GM23338 (cell line): ENCODE results near the gene MS4A15. TPM values are rescaled to one million over a fixed set of nuclear protein-coding genes. Genes with fewer than 3 reads are reported as not detected.
"Not testable (repeated sequence)": the region's sequence is repeated elsewhere in the genome, so short reads cannot be mapped to it uniquely, and the experiment has no call there.

ENCODE experiments used
- ATAC-seq: fragments of 200-7000 bp; cut with Tn5 transposase; 3 replicates; pipeline ENCODE4 v1.9.1; 2020
- DNase-seq: peaks from one replicate; pipeline ENCODE4 v3.0.0-alpha.2; 2015; ENCODE audit warnings: low spot score
- H2AFZ ChIP-seq: fragments of 200-600 bp; sonication (generic); 2 replicates; pipeline ENCODE4 v1.8.0; 2016; ENCODE audit warnings: antibody characterized with exemption, mild to moderate bottlenecking, moderate library complexity
- H3F3A ChIP-seq: fragments of 200-600 bp; sonication (generic); replicated peaks from 2 replicates; pipeline ENCODE4 v1.8.0; 2017; ENCODE audit warnings: antibody characterized with exemption, mixed run types, low read depth
- H3K27ac ChIP-seq: fragments of 200-600 bp; sonication (generic); 2 replicates; pipeline ENCODE4 v1.6.1; 2016; ENCODE audit warnings: low read depth
- H3K27me3 ChIP-seq: fragments of 200-600 bp; sonication (generic); 2 replicates; pipeline ENCODE4 v1.8.0; 2016; ENCODE audit warnings: mild to moderate bottlenecking, mixed run types, moderate library complexity; ENCODE audit not compliant: insufficient read depth
- H3K36me3 ChIP-seq: fragments of 200-600 bp; sonication (generic); 2 replicates; pipeline ENCODE4 v1.8.0; 2016; ENCODE audit warnings: mild to moderate bottlenecking; ENCODE audit not compliant: insufficient read depth
- H3K4me1 ChIP-seq: fragments of 200-600 bp; sonication (generic); 2 replicates; pipeline ENCODE4 v1.8.0; 2016; ENCODE audit warnings: mild to moderate bottlenecking, moderate library complexity; ENCODE audit not compliant: insufficient read depth
- H3K4me2 ChIP-seq: fragments of 200-600 bp; sonication (generic); 2 replicates; pipeline ENCODE4 v1.7.1; 2017; ENCODE audit warnings: mixed run types
- H3K4me3 ChIP-seq: fragments of 200-600 bp; sonication (generic); 2 replicates; pipeline ENCODE4 v1.6.1; 2016; ENCODE audit warnings: mixed run types
- H3K79me2 ChIP-seq: fragments of 200-600 bp; sonication (generic); replicated peaks from 2 replicates; pipeline ENCODE4 v1.8.0; 2017; ENCODE audit warnings: mild to moderate bottlenecking; ENCODE audit not compliant: insufficient read depth
- H3K9me2 ChIP-seq: fragments of 200-600 bp; sonication (generic); 2 replicates; pipeline ENCODE4 v1.8.0; 2017; ENCODE audit not compliant: insufficient read depth
- H4K20me1 ChIP-seq: fragments of 200-600 bp; sonication (generic); replicated peaks from 2 replicates; pipeline ENCODE4 v1.8.0; 2017; ENCODE audit warnings: mild to moderate bottlenecking; ENCODE audit not compliant: insufficient read depth
- H3K27ac Mint-ChIP-seq: 2 replicates; pipeline ENCODE4 v1.8.0; 2020; ENCODE audit warnings: inconsistent platforms, mild to moderate bottlenecking, moderate library complexity, mixed read lengths
- H3K27me3 Mint-ChIP-seq: 3 replicates; pipeline ENCODE4 v1.8.0; 2022; ENCODE audit warnings: low read depth, mild to moderate bottlenecking, moderate library complexity, mixed read lengths, inconsistent platforms; ENCODE audit not compliant: insufficient read depth, poor library complexity
- H3K36me3 Mint-ChIP-seq: 3 replicates; pipeline ENCODE4 v1.8.0; 2021; ENCODE audit warnings: low read depth, mild to moderate bottlenecking, inconsistent platforms, moderate library complexity, mixed read lengths
- H3K4me1 Mint-ChIP-seq: 3 replicates; pipeline ENCODE4 v1.8.0; 2020; ENCODE audit warnings: mild to moderate bottlenecking, inconsistent platforms, mixed read lengths
- H3K4me3 Mint-ChIP-seq: 3 replicates; pipeline ENCODE4 v1.8.0; 2021; ENCODE audit warnings: moderate library complexity, mild to moderate bottlenecking, inconsistent platforms, mixed read lengths
- H3K9me3 Mint-ChIP-seq: 3 replicates; pipeline ENCODE4 v1.8.0; 2020; ENCODE audit warnings: moderate library complexity, mild to moderate bottlenecking, inconsistent platforms, mixed read lengths
- CREB1 ChIP-seq: fragments of 250-450 bp; sonication (Bioruptor Pico); IDR thresholded peaks from 2 replicates; pipeline ENCODE4 v1.5.0; 2020; ENCODE audit warnings: low read depth, mild to moderate bottlenecking, moderate library complexity
- ETS1 ChIP-seq: IDR thresholded peaks from 2 replicates; pipeline ENCODE4 v1.6.1; 2016; ENCODE audit warnings: antibody characterized with exemption
- EZH2 ChIP-seq: fragments of 200-600 bp; sonication (generic); IDR thresholded peaks from one replicate; pipeline ENCODE4 v1.8.0; 2017; ENCODE audit warnings: antibody characterized with exemption, mild to moderate bottlenecking, low read depth; ENCODE audit not compliant: unreplicated experiment
- EZH2phosphoT487 ChIP-seq: fragments of 200-600 bp; sonication (generic); IDR thresholded peaks from one replicate; pipeline ENCODE4 v1.8.1; 2018; ENCODE audit warnings: antibody characterized with exemption; ENCODE audit not compliant: unreplicated experiment
- JUNB ChIP-seq: IDR thresholded peaks from one replicate; pipeline ENCODE4 v1.6.1; 2016; ENCODE audit warnings: antibody characterized with exemption; ENCODE audit not compliant: unreplicated experiment
- POLR2AphosphoS5 ChIP-seq: IDR thresholded peaks from 2 replicates; pipeline ENCODE4 v1.6.1; 2016; ENCODE audit warnings: antibody characterized with exemption, low read depth
- REST ChIP-seq: IDR thresholded peaks from one replicate; pipeline ENCODE4 v1.6.1; 2018; ENCODE audit warnings: antibody characterized with exemption; ENCODE audit not compliant: unreplicated experiment
- STAT1 ChIP-seq: IDR thresholded peaks from one replicate; pipeline ENCODE4 v1.6.1; 2016; ENCODE audit warnings: antibody characterized with exemption; ENCODE audit not compliant: unreplicated experiment
- polyA plus RNA-seq: library from polyadenylated mRNA; unstranded; fragments of >200 nt; fragmentation: Nextera tagmentation; extraction: Ambion mirVana; gene quantifications from 2 replicates; pipeline ENCODE4 v1.2.1, GENCODE V29; 2016
- total RNA-seq: library from RNA; depleted of rRNA; stranded (reverse); fragments of >200 nt; shearing (Covaris generic); gene quantifications from 2 replicates; pipeline ENCODE4 v1.2.3, GENCODE V29; 2014
- TF ChIP-seq, protein P1 (sequence below): fragments of 250-450 bp; sonication (Bioruptor Pico); IDR thresholded peaks from 2 replicates; pipeline ENCODE4 v1.5.0; 2020; ENCODE audit warnings: mild to moderate bottlenecking, moderate library complexity
- TF ChIP-seq, protein P2 (sequence below), 2 experiments: fragments of 200-600 bp in 1 of 2; sonication (generic) in 1 of 2; conservative IDR thresholded peaks; 2 replicates each; pipeline versions ENCODE4 v1.5.1 to v1.6.1; 2016 to 2017; ENCODE audit warnings: antibody characterized with exemption in 2 of 2, low read depth in 2 of 2, mild to moderate bottlenecking in 2 of 2, moderate library complexity in 1 of 2

MS4A15 gene
- total and polyA plus RNA-seq, 2 experiments from 2014 or later = 0.44 TPM; not detected in 1

GRCh38 chr11:60823745-60824306 lies 67.2 kb downstream of the MS4A15 start:
- not testable (repeated sequence) for H3K27ac ChIP-seq, DNase-seq, H3K79me2 ChIP-seq, H3K27me3 Mint-ChIP-seq, H3K4me1 ChIP-seq, H3K27me3 ChIP-seq, H3K9me2 ChIP-seq, H4K20me1 ChIP-seq, H2AFZ ChIP-seq, ATAC-seq, H3F3A ChIP-seq, H3K9me3 Mint-ChIP-seq, H3K4me3 Mint-ChIP-seq, H3K36me3 ChIP-seq, H3K36me3 Mint-ChIP-seq, H3K4me1 Mint-ChIP-seq, H3K4me3 ChIP-seq, H3K4me2 ChIP-seq, H3K27ac Mint-ChIP-seq

DNA sequence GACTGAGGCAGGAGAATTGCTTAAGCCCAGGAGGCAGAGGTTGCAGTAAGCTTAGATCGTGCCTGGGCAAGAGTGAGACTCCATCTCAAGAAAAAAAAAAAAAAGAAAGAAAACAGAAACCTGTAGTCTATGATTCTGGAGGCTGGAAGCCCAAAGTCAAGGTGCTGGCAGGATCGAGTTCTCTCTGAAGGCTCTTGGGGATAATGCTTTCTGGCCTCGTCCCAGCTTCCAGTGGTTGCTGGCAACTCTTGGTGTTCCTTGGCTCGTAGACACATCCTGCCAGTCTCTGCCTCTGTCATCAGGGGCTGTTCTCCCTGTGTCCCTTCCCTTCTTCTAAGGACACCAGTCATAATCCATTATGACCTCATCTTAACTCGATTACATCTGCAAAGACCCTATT lies 68.5 kb downstream of the MS4A15 start:
- Histone ChIP-seq H3K27me3 (no peaks in the 10 kb centered on the region), H3K4me3 (no peak overlapping the region), H4K20me1 (no peaks in the 10 kb centered on the region), H3K4me2 (no peak overlapping the region), H3K9me2 (no peaks in the 10 kb centered on the region), H3K36me3 (no peaks in the 10 kb centered on the region), H3K79me2 (no peaks in the 10 kb centered on the region), H2AFZ (no peak overlapping the region), H3K27ac (no peak overlapping the region), H3F3A (no peaks in the 10 kb centered on the region), H3K4me1 (no peaks in the 10 kb centered on the region)
- H3K4me1 Mint-ChIP-seq = no peaks in the 10 kb centered on the region
- H3K4me3 Mint-ChIP-seq = no peak overlapping the region
- no peaks in the 10 kb centered on the region for H3K9me3 Mint-ChIP-seq
- no peak for DNase-seq
- no peak for ATAC-seq
- H3K27me3 Mint-ChIP-seq = no peaks in the 10 kb centered on the region
- no peaks in the 10 kb centered on the region for H3K36me3 Mint-ChIP-seq
- H3K27ac Mint-ChIP-seq = no peak overlapping the region
- TF ChIP-seq EZH2 = no peak
- TF ChIP-seq STAT1 = no peak
- TF ChIP-seq JUNB = no peak
- TF ChIP-seq REST = no peak
- TF ChIP-seq CREB1 (CRISPR knock-in tag) = no peak
- TF ChIP-seq EZH2phosphoT487 = no peak
- no peak for TF ChIP-seq ETS1
- TF ChIP-seq POLR2AphosphoS5 = no peak
- TF ChIP-seq, protein P1, sequence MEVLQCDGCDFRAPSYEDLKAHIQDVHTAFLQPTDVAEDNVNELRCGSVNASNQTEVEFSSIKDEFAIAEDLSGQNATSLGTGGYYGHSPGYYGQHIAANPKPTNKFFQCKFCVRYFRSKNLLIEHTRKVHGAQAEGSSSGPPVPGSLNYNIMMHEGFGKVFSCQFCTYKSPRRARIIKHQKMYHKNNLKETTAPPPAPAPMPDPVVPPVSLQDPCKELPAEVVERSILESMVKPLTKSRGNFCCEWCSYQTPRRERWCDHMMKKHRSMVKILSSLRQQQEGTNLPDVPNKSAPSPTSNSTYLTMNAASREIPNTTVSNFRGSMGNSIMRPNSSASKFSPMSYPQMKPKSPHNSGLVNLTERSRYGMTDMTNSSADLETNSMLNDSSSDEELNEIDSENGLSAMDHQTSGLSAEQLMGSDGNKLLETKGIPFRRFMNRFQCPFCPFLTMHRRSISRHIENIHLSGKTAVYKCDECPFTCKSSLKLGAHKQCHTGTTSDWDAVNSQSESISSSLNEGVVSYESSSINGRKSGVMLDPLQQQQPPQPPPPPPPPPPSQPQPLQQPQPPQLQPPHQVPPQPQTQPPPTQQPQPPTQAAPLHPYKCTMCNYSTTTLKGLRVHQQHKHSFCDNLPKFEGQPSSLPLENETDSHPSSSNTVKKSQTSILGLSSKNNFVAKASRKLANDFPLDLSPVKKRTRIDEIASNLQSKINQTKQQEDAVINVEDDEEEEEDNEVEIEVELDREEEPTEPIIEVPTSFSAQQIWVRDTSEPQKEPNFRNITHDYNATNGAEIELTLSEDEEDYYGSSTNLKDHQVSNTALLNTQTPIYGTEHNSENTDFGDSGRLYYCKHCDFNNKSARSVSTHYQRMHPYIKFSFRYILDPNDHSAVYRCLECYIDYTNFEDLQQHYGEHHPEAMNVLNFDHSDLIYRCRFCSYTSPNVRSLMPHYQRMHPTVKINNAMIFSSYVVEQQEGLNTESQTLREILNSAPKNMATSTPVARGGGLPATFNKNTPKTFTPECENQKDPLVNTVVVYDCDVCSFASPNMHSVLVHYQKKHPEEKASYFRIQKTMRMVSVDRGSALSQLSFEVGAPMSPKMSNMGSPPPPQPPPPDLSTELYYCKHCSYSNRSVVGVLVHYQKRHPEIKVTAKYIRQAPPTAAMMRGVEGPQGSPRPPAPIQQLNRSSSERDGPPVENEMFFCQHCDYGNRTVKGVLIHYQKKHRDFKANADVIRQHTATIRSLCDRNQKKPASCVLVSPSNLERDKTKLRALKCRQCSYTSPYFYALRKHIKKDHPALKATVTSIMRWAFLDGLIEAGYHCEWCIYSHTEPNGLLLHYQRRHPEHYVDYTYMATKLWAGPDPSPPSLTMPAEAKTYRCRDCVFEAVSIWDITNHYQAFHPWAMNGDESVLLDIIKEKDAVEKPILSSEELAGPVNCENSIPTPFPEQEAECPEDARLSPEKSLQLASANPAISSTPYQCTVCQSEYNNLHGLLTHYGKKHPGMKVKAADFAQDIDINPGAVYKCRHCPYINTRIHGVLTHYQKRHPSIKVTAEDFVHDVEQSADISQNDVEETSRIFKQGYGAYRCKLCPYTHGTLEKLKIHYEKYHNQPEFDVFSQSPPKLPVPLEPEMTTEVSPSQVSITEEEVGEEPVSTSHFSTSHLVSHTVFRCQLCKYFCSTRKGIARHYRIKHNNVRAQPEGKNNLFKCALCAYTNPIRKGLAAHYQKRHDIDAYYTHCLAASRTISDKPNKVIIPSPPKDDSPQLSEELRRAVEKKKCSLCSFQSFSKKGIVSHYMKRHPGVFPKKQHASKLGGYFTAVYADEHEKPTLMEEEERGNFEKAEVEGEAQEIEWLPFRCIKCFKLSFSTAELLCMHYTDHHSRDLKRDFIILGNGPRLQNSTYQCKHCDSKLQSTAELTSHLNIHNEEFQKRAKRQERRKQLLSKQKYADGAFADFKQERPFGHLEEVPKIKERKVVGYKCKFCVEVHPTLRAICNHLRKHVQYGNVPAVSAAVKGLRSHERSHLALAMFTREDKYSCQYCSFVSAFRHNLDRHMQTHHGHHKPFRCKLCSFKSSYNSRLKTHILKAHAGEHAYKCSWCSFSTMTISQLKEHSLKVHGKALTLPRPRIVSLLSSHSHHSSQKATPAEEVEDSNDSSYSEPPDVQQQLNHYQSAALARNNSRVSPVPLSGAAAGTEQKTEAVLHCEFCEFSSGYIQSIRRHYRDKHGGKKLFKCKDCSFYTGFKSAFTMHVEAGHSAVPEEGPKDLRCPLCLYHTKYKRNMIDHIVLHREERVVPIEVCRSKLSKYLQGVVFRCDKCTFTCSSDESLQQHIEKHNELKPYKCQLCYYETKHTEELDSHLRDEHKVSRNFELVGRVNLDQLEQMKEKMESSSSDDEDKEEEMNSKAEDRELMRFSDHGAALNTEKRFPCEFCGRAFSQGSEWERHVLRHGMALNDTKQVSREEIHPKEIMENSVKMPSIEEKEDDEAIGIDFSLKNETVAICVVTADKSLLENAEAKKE = no peak
- TF ChIP-seq, protein P2, sequence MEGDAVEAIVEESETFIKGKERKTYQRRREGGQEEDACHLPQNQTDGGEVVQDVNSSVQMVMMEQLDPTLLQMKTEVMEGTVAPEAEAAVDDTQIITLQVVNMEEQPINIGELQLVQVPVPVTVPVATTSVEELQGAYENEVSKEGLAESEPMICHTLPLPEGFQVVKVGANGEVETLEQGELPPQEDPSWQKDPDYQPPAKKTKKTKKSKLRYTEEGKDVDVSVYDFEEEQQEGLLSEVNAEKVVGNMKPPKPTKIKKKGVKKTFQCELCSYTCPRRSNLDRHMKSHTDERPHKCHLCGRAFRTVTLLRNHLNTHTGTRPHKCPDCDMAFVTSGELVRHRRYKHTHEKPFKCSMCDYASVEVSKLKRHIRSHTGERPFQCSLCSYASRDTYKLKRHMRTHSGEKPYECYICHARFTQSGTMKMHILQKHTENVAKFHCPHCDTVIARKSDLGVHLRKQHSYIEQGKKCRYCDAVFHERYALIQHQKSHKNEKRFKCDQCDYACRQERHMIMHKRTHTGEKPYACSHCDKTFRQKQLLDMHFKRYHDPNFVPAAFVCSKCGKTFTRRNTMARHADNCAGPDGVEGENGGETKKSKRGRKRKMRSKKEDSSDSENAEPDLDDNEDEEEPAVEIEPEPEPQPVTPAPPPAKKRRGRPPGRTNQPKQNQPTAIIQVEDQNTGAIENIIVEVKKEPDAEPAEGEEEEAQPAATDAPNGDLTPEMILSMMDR (conservative IDR thresholded peaks at IDR 0.05; ENCODE audit: low read depth in 2 of 2) = no peak
